SK-N-SH (cell line): Measurements from ENCODE around the gene GABRG3. TPM values are rescaled to one million over a fixed set of nuclear protein-coding genes. Genes with fewer than 3 reads are reported as not detected.
A peak's percentile ranks its signal among the peaks of the same experiment; 100 is the strongest.

ENCODE experiments used
- CTCF ChIA-PET: fragments of 300-600, 350-600 bp; formaldehyde crosslinking; extraction: SDS; loops from one replicate; lab custom pipeline; 2021; lab: Yijun Ruan, JAX
- POLR2A ChIA-PET: fragments of 350-600 bp; sonication (Branson Sonifier 250); formaldehyde crosslinking; extraction: SDS; loops from one replicate; lab custom pipeline; 2020; ENCODE audit warnings: antibody characterized with exemption, inconsistent platforms; lab: Yijun Ruan, JAX
- DNase-seq: peaks from one replicate; pipeline ENCODE4 v3.0.0; 2012
- H2AFZ ChIP-seq: fragments of 200-600 bp; sonication (generic); 2 replicates; pipeline ENCODE4 v1.8.1; 2016; ENCODE audit warnings: antibody characterized with exemption, mild to moderate bottlenecking, low read depth
- H3F3A ChIP-seq: fragments of 200-600 bp; sonication (generic); replicated peaks from 2 replicates; pipeline ENCODE3; 2016; ENCODE audit warnings: antibody characterized with exemption, mild to moderate bottlenecking; ENCODE audit not compliant: insufficient read depth
- H3K27ac ChIP-seq, 2 experiments: fragments of 200-500 bp in 1 of 2; fragments of 200-600 bp in 1 of 2; sonication (Bioruptor generic) in 1 of 2; sonication (generic), shearing (Covaris generic) in 1 of 2; 2 replicates each; pipeline versions ENCODE4 v1.5.1 to v1.6.1; 2014 to 2016; ENCODE audit warnings: low read depth in 2 of 2, inconsistent platforms in 1 of 2, low read length in 1 of 2, mild to moderate bottlenecking in 1 of 2, mixed read lengths in 1 of 2
- H3K27me3 ChIP-seq: fragments of 200-600 bp; sonication (generic), shearing (Covaris generic); 2 replicates; pipeline ENCODE4 v1.6.1; 2016; ENCODE audit warnings: mixed run types; ENCODE audit not compliant: insufficient read depth
- H3K36me3 ChIP-seq, 2 experiments: fragments of 200-500 bp in 1 of 2; fragments of 200-600 bp in 1 of 2; sonication (Bioruptor generic) in 1 of 2; sonication (generic) in 1 of 2; replicated peaks in 1 of 2; 2 replicates each; pipeline versions ENCODE3 to v1.5.1; 2014 to 2016; ENCODE audit warnings: low read length in 1 of 2, mild to moderate bottlenecking in 1 of 2; ENCODE audit not compliant: insufficient read depth in 2 of 2, control insufficient read depth in 1 of 2
- H3K4me1 ChIP-seq, 2 experiments: fragments of 200-500 bp in 1 of 2; fragments of 200-600 bp in 1 of 2; sonication (Bioruptor generic) in 1 of 2; sonication (generic), shearing (Covaris generic) in 1 of 2; 2 replicates each; pipeline versions ENCODE4 v1.5.1 to v1.6.1; 2014 to 2016; ENCODE audit warnings: low read depth in 1 of 2, low read length in 1 of 2, mixed run types in 1 of 2; ENCODE audit not compliant: insufficient read depth in 2 of 2, control insufficient read depth in 1 of 2
- H3K4me2 ChIP-seq: fragments of 200-600 bp; sonication (generic), shearing (Covaris generic); 2 replicates; pipeline ENCODE4 v1.6.1; 2017; ENCODE audit warnings: mixed run types
- H3K4me3 ChIP-seq, 2 experiments: fragments of 200-500 bp in 1 of 2; fragments of 200-600 bp in 1 of 2; sonication (Bioruptor generic) in 1 of 2; sonication (generic), shearing (Covaris generic) in 1 of 2; 2 replicates each; pipeline versions ENCODE4 v1.5.1 to v1.8.1; 2014 to 2016; ENCODE audit warnings: low read depth in 2 of 2, inconsistent platforms in 1 of 2, low read length in 1 of 2, mild to moderate bottlenecking in 1 of 2, mixed read lengths in 1 of 2, moderate library complexity in 1 of 2
- H3K79me2 ChIP-seq: fragments of 200-600 bp; sonication (generic); 2 replicates; pipeline ENCODE4 v1.8.1; 2017; ENCODE audit warnings: mild to moderate bottlenecking; ENCODE audit not compliant: insufficient read depth
- H3K9ac ChIP-seq: fragments of 200-600 bp; sonication (generic); 2 replicates; pipeline ENCODE4 v1.6.1; 2017; ENCODE audit warnings: mixed run types
- H3K9me2 ChIP-seq: fragments of 200-600 bp; sonication (generic); 2 replicates; pipeline ENCODE4 v1.6.1; 2017; ENCODE audit warnings: mixed run types
- H3K9me3 ChIP-seq: fragments of 200-600 bp; sonication (generic); 2 replicates; pipeline ENCODE4 v1.6.1; 2017; ENCODE audit warnings: mixed run types, mild to moderate bottlenecking, moderate library complexity
- H4K20me1 ChIP-seq: fragments of 200-600 bp; sonication (generic); 2 replicates; pipeline ENCODE4 v1.6.1; 2017; ENCODE audit warnings: mild to moderate bottlenecking, mixed run types; ENCODE audit not compliant: insufficient read depth
- CHD2 ChIP-seq: fragments of 150-350 bp; IDR thresholded peaks from 2 replicates; pipeline ENCODE4 v1.6.1; 2018; ENCODE audit warnings: low read length; ENCODE audit not compliant: partially characterized antibody
- CTCF ChIP-seq: fragments of 200-600 bp; sonication (generic); IDR thresholded peaks from 2 replicates; pipeline ENCODE4 v1.6.1; 2017; ENCODE audit warnings: antibody characterized with exemption, mild to moderate bottlenecking, moderate library complexity
- ELF1 ChIP-seq: IDR thresholded peaks from 2 replicates; pipeline ENCODE4 v1.4.0; 2012
- EP300 ChIP-seq, 2 experiments: IDR thresholded peaks; 2 replicates each; pipeline versions ENCODE4 v1.4.0 to v1.6.1; 2012; ENCODE audit warnings: borderline replicate concordance in 1 of 2, low read depth in 1 of 2, low read length in 1 of 2
- EZH2phosphoT487 ChIP-seq: fragments of 200-600 bp; sonication (generic); IDR thresholded peaks from 2 replicates; pipeline ENCODE4 v1.6.1; 2017; ENCODE audit warnings: low read depth, mixed run types, mild to moderate bottlenecking, antibody characterized with exemption, moderate library complexity, borderline replicate concordance
- FOXJ3 ChIP-seq: sonication (generic); formaldehyde crosslinking; IDR thresholded peaks from 2 replicates; pipeline ENCODE4 v1.5.1; 2020; ENCODE audit warnings: mild to moderate bottlenecking, missing genetic modification reagents
- GATA2 ChIP-seq: sonication (generic); formaldehyde crosslinking; IDR thresholded peaks from 2 replicates; pipeline ENCODE4 v1.5.0; 2020; ENCODE audit warnings: mild to moderate bottlenecking, missing genetic modification reagents
- MEF2A ChIP-seq: IDR thresholded peaks from 2 replicates; pipeline ENCODE4 v1.4.0; 2012; ENCODE audit warnings: low read depth, borderline replicate concordance
- NRF1 ChIP-seq: IDR thresholded peaks from 2 replicates; pipeline ENCODE4 v1.6.1; 2012; ENCODE audit warnings: low read depth, mild to moderate bottlenecking, low read length
- POLR2AphosphoS5 ChIP-seq: IDR thresholded peaks from 2 replicates; pipeline ENCODE4 v1.6.1; 2012; ENCODE audit warnings: low read depth, low read length
- RAD21 ChIP-seq: IDR thresholded peaks from 2 replicates; pipeline ENCODE4 v1.6.1; 2012; ENCODE audit warnings: mild to moderate bottlenecking, low read length
- RCOR1 ChIP-seq: fragments of 150-350 bp; IDR thresholded peaks from 2 replicates; pipeline ENCODE4 v1.6.1; 2017; ENCODE audit warnings: antibody characterized with exemption, low read length
- RXRA ChIP-seq: IDR thresholded peaks from 2 replicates; pipeline ENCODE4 v1.4.0; 2012; ENCODE audit warnings: low read depth, mild to moderate bottlenecking, borderline replicate concordance
- SMC3 ChIP-seq: IDR thresholded peaks from 2 replicates; pipeline ENCODE4 v1.6.1; 2012; ENCODE audit warnings: low read depth, low read length, improper control_type of control experiment
- TAF1 ChIP-seq: IDR thresholded peaks from 2 replicates; pipeline ENCODE4 v1.6.1; 2012; ENCODE audit warnings: low read depth, mild to moderate bottlenecking, low read length, moderate library complexity, borderline replicate concordance
- TCF12 ChIP-seq: IDR thresholded peaks from 2 replicates; pipeline ENCODE4 v1.4.0; 2012
- USF2 ChIP-seq: fragments of 150-350 bp; IDR thresholded peaks from 2 replicates; pipeline ENCODE4 v1.6.1; 2017; ENCODE audit warnings: antibody characterized with exemption, low read length, low read depth, borderline replicate concordance
- ZBTB33 ChIP-seq: IDR thresholded peaks from 2 replicates; pipeline ENCODE4 v1.4.0; 2012; ENCODE audit warnings: low read depth, borderline replicate concordance
- WGBS: methylation state at CpG from one replicate; pipeline ENCODE4 v1.1.6; 2017; ENCODE audit warnings: low lambda C conversion rate; 5-methylcytosine and 5-hydroxymethylcytosine counted together
- polyA plus RNA-seq, 3 experiments: library from polyadenylated mRNA; depleted of rRNA; stranded (reverse); fragments of >200 nt; gene quantifications; 2 replicates each; pipeline ENCODE4 v1.2.3, GENCODE V29; 2012

GABRG3 gene
- polyA plus RNA-seq, 1 of the 3 experiments (the other 2 are of a cell fraction) = not detected

DNA sequence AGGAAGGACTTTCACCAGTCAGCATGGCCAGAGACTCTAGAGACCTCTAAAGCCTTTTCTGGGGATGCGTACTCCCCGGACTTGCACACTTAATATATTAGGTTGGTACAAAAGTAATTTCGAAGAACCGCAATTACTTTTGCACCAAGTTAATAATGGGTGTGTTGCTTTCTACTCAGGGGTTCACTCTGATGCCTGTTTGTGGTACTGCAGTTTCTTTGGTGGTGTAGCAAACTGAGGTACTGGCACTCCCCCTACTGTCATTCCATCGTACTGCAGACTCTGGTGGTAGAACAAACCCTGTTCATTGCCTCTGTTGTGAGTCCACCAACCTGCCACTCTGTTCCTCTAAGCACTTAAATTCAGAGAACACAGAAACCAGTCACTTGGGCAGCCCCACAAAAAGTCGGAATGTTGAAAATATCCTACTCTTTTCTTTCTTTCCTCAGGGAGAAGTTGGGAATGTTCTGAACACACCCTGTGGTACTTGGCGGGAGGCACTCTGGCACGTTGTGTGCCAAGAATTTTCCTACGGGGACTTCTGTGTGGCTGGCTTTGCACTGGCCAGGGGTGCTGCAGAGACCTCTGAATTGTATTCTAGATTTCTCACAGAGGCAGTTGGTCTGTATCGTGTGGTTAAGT, 46.3 kb downstream of the GABRG3 start:
- ChIA-PET CTCF (interaction anchor here (0.7 to 5.6 kb wide), 16 partner anchors 8 to 337 kb away, joined by 3 to 107 read pairs (median 3); no protein-coding TSS in a partner anchor), POLR2A (no interaction called here)
- no peaks in the 10 kb centered on the region for H4K20me1 ChIP-seq
- no peak overlapping the region for H3K27ac ChIP-seq
- no peaks in the 10 kb centered on the region for H3K36me3 ChIP-seq
- H3K4me1 ChIP-seq = no peaks in the 10 kb centered on the region
- H3K9me3 ChIP-seq = no peaks in the 10 kb centered on the region
- WGBS = 40% methylated on average over 10 of the region's 10 CpGs
- no peak overlapping the region for H3K4me2 ChIP-seq
- no peaks in the 10 kb centered on the region for H3K9me2 ChIP-seq
- TF ChIP-seq CHD2 (no peak), RAD21 (peak; percentile 91), CTCF (peak; percentile 70), SMC3 (peak; percentile 87)
- H3K27me3 ChIP-seq = no peaks in the 10 kb centered on the region
- no peak overlapping the region for H2AFZ ChIP-seq
- peak overlapping the region in 1 of 2 experiments; percentile 32; a peak in 1 of 4 replicates for H3K4me3 ChIP-seq
- peak; percentile 87 for DNase-seq
- no peak overlapping the region for H3K9ac ChIP-seq
- H3F3A ChIP-seq = no peaks in the 10 kb centered on the region
- no peaks in the 10 kb centered on the region for H3K79me2 ChIP-seq

- Histone ChIP-seq H3K4me1 (no peaks in the 10 kb centered on the region), H4K20me1 (no peaks in the 10 kb centered on the region), H3K27ac (no peak overlapping the region), H3K79me2 (no peaks in the 10 kb centered on the region), H3K9me2 (no peaks in the 10 kb centered on the region), H3K4me2 (no peak overlapping the region), H3K9me3 (no peaks in the 10 kb centered on the region), H2AFZ (no peak overlapping the region), H3K36me3 (no peaks in the 10 kb centered on the region), H3K27me3 (no peaks in the 10 kb centered on the region), H3K9ac (no peak overlapping the region), H3F3A (no peaks in the 10 kb centered on the region), H3K4me3 (no peak overlapping the region)
- TF ChIP-seq FOXJ3 (CRISPR knock-in tag) (no peak), RCOR1 (no peak), TAF1 (no peak), CHD2 (no peak), EZH2phosphoT487 (no peak), NRF1 (no peak), RAD21 (no peak), TCF12 (no peak), RXRA (no peak), USF2 (no peak), ZBTB33 (no peak), MEF2A (no peak), GATA2 (CRISPR knock-in tag) (no peak), POLR2AphosphoS5 (no peak), ELF1 (no peak), SMC3 (no peak), EP300 (IDR thresholded peaks at IDR 0.05; ENCODE audit: borderline replicate concordance in 1 of 2, low read depth in 1 of 2, low read length in 1 of 2) (no peak), CTCF (no peak)
- ChIA-PET CTCF (interaction anchor here (1.4 to 5.6 kb wide), 2 partner anchors 129 to 340 kb away, joined by 4 to 107 read pairs; no protein-coding TSS in a partner anchor), POLR2A (no interaction called here)
- WGBS = 39% methylated on average over 6 of the region's 6 CpGs
- DNase-seq = no peak
Measured at GRCh38 chr15:27019687-27020086, 48.7 kb downstream of the GABRG3 start.
